NCI-H1092 (cell line): ENCODE data around the gene FASN.
"Not testable (repeated sequence)": the region's sequence is repeated elsewhere in the genome, so short reads cannot be mapped to it uniquely, and the experiment has no call there.

Source experiments
- DNase-seq: peaks from one replicate; lab custom pipeline; 2025; lab: John Stamatoyannopoulos, UW

FASN gene

GRCh38 chr17:82098169-82098938 lies at the start of gene FASN:
Gene FASN (minus strand): TSS chr17:82098236. CDS start chr17:82096445, 1,791 bp downstream.
- peak; percentile 90 for DNase-seq

GRCh38 chr17:82146663-82147654 lies 48.9 kb upstream of the FASN start:
- DNase-seq = no peak

GRCh38 chr17:82145550-82146155 lies 47.6 kb upstream of the FASN start:
- DNase-seq = no peak

DNA sequence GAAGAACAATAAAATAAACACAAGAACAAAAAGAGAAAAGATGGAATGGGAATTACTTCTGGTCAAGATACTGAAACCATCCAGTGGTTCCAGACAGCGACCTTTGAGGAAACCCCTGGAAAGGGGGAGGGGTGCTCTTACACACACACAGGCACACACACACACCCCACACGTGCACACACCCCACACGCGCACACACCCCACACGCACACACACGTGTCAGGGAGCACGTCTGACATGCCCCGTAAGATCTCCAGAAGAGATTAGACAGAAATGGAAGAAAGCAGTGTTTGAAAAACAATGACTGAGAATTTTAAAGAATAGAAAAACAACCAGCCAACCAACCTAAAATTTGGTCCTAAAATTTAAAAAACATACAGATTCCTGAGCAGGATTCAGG lies 45.3 kb upstream of the FASN start:
- DNase-seq = no peak

GRCh38 chr17:82139961-82140360 lies 41.9 kb upstream of the FASN start:
- DNase-seq = not testable (repeated sequence)

GRCh38 chr17:82138511-82138992 lies 40.5 kb upstream of the FASN start:
- DNase-seq = no peak

DNA sequence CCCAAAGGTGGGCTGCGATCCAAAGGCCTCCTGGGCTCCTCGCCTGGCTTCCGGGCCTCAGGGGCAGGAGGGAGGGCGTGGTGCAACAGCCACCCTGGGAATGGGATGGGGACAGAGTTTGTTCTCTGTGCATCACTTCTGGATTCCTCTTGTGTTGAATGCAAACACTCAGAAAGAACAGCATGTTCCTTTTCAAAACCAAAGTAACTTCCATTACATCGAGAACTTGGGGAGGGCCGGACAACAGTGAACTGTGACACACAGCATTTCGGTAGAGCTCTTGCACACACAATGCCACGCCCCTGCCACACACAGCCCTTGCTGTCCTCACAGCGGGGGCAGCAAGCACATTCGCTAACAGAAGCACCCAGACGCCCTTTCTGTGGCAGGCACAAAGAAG lies 36.1 kb upstream of the FASN start:
- DNase-seq = no peak

- not testable (repeated sequence) for DNase-seq
Observed at GRCh38 chr17:82133166-82133953, 35.3 kb upstream of the FASN start.

GRCh38 chr17:82129095-82129494 lies 31.1 kb upstream of the FASN start:
- DNase-seq = no peak

GRCh38 chr17:82128287-82128686 lies 30.3 kb upstream of the FASN start:
- DNase-seq = no peak

- DNase-seq = no peak
Observed at GRCh38 chr17:82127704-82128103, 29.7 kb upstream of the FASN start.

DNA sequence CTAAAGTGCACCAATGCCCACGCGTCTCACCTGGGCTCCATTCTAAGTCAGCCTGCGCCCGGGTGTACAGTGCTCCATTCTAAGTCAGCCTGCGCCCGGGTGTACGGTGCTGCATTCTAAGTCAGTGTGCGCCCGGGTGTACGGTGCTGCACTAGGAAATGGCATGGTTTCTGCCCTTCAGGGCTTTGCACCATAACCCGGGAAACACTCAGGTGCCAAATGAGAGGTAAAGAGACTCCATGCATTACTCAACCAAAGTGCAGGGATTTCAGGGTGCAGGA lies 29.2 kb upstream of the FASN start:
- no peak for DNase-seq

DNA sequence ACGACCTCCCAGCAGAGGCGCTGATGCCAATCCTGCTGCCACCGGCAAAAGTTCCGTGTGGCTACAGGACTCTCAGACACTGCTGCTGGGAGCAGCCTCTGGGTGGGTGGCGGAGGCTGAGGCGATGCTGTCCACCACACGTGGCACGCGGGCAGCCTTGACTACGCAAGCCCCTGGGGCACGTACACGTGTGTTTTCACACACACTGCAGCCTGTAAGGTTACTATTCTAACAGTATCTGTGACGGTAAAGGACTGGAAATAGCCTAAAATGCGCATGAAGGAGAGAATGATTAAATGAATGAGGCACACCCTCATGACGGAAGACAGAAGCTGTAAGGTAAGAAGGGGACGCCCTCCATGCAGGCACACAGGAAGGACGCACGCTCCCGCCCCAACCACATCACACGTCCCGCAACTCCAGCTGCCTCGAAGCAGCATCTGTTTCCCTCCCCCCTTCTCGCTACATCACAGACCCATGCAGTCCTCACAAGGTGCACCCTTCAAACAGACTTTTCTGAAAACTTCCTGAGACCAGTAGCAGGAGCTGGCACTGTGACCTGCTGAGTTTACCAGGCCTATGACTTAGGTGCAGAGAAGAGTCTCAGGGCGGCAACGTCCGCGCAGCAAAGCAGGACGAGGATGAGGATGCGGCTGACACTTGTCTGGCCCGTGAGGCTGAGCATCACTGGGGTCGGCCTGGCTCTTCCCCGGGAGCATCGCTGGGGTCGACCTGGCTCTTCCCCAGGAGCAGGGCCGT lies 28.7 kb upstream of the FASN start:
- no peak for DNase-seq

- no peak for DNase-seq
Observed at GRCh38 chr17:82124101-82124500, 26.1 kb upstream of the FASN start.

GRCh38 chr17:82121660-82122629 lies 23.9 kb upstream of the FASN start:
- DNase-seq = no peak

- no peak for DNase-seq
Observed at GRCh38 chr17:82121246-82121645, 23.2 kb upstream of the FASN start.

- no peak for DNase-seq
Observed at GRCh38 chr17:82120148-82120547, 22.1 kb upstream of the FASN start.

DNA sequence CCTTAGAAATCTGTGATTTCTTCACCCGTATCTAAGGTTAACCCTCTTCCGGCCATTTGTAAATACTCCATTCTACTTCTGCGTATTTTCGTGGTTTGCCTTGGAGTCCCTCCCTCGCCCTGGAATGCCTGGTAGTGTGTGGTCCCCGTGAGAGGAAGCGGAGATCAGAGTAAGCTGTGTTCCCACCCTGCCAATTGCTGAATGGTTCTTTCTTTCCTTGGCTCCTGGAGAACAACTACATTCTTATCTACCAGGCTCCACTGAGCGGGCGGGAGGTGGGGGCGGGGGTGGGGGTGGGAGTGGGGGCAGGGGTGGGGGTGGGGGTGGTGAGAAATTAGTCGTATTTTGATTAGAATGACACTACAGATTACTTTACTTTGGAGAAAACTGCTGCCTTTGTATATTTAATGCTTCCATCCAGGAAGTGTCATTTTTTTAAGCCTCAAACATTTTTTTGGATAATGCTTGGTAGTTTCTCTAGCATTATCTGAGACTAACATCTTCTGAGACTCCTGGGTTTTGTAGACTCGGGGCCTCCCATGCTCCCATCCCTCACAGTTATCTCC lies 20.9 kb upstream of the FASN start:
- no peak for DNase-seq

DNA sequence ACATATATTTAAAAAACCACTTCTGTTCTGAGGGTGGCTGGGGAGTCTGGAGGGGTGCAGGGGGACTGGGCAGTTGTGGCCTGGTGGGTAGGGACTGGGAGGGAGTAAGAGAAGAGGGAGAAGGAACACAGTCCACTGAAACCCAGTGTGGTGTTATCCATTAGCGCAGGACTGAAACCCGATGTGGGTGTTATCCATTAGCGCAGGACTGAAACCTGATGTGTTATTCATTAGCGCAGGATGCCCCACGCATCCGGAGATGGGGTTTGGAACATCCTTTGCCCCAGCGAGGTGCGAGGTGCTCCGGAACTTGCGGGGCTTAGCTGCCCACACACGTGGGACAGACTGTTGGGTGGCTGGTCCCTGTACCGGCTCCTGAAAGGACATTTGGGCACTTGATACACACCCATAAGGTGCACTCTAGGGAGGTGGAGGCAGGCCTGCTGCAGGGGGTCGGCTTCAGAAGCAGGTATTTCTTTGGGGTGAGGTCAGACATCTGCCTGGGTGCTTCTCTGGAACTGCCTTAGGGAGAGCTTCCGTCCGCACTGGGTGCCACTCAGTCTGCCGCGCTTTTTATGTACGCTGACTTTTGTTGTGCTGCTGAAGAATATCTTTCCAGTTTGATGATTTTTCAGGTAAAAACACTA lies 20.3 kb upstream of the FASN start:
- no peak for DNase-seq
